ENCODE results near the gene ARMCX6.
"Not testable (repeated sequence)": the region's sequence is repeated elsewhere in the genome, so short reads cannot be mapped to it uniquely, and the experiment has no call there.

ARMCX6 gene

DNA sequence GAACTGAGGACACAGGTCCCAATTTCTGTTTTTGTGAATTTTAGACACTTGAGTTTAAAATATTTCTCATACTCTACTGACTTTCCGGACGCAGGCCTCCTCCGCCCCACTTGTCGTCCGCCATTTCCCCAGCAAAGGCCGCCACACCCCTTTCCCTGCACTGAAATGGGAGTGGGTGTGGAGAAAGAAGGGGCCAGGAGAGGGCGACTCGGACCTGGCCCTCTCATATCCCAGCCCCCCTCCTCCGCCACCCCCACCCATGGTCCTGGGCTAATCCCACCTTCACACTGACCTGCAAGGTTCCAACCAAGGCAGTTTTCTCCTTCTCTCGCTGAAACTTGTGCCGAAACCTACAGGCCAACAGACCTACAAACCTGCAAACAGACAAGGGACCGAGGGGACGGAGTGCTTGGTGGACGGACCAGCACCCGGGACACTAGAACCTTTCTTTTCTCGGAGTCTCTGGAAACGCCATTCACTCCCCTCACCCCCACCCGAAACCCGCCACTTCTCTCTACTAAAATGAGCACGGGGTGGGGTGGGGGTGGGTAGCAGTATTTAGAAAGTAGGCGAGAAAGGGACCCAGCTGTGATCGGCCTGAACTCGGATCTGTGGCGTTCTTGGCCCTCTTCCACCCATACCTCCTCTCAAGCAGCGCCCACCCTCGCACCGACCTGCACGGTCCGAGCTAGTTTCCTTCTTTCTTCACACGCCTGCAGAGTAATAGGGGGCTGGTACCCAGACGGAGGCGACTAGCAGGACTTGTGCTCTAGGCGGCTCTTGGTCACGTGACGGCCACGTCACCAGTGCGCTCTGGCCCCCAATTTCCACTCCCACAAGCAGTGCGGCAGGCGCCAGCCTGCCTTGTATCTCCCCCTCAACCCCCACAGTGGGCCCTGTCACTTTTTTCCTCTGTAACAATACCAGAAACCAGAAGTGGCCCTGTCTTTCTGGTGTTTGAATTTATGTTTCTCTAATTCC is at the start of gene ARMCX6:
ARMCX6 (minus strand) TSS at position 790 of the 981 bp plus-strand sequence. CDS start 1,380 bp downstream, outside the sequence.
- no peaks in the 10 kb centered on the region for H3K27me3 ChIP-seq (ENCODE audit: insufficient read depth, insufficient read length)
- peak; percentile 54 for DNase-seq (ENCODE audit: low read depth, low spot score)
- peak; percentile 64 for TF ChIP-seq YY1 (IDR thresholded peaks at IDR 0.05; ENCODE audit: insufficient read depth, insufficient read length)
- TF ChIP-seq SUZ12 (IDR thresholded peaks at IDR 0.05; ENCODE audit: extremely low read depth, insufficient read depth, insufficient read length): no peak
- TF ChIP-seq ZNF274 (IDR thresholded peaks at IDR 0.05; ENCODE audit: low read depth, low read length): no peak
- peak within 1 kb of the TSS; percentile 82 for H3K4me3 ChIP-seq (ENCODE audit: insufficient read length, low read depth)
- no peaks in the 10 kb centered on the region for H3K4me1 ChIP-seq (ENCODE audit: insufficient read depth, insufficient read length)
- H3K36me3 ChIP-seq (ENCODE audit: insufficient read depth, insufficient read length, low read length): peaks cover 8% of the 10 kb centered on the region
- peak within 1 kb of the TSS; percentile 92 for H3K9ac ChIP-seq (ENCODE audit: insufficient read length, low read depth)
- no peaks in the 10 kb centered on the region for H3K9me3 ChIP-seq (ENCODE audit: insufficient read depth, low read length)

DNA sequence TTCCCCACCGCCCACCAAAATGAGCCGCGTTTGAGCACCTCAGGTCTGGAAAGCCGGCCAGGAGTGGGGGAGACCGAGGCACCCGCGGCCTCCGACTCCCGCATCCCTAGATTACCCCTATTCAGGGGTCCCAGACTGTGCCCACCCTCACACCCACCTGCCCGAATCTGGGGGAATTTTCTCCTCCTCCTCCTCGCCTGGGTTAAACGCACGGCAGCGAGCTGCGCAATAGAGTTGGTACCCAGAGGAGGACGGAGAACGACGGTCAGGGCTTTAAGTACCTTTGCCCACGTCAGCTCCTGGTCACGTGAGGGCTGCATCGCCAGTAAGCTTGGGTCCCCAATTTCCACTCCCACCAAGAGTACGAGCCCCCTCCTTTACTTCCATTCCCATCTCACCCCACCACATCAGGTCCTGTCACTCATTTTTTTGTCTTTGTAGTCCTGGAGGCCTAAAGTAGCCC is 41.8 kb upstream of the ARMCX6 start, which contains the start of gene ARMCX2:
ARMCX2 (minus strand) TSS at position 250 of the 463 bp plus-strand sequence. CDS start 2,262 bp downstream, outside the sequence.
- H3K4me3 ChIP-seq (ENCODE audit: insufficient read length, low read depth): peak within 1 kb of the TSS; percentile 76
- no peaks in the 10 kb centered on the region for H3K9me3 ChIP-seq (ENCODE audit: insufficient read depth, low read length)
- H3K9ac ChIP-seq (ENCODE audit: insufficient read length, low read depth): peak within 1 kb of the TSS; percentile 88
- peaks cover 31% of the 10 kb centered on the region for H3K36me3 ChIP-seq (ENCODE audit: insufficient read depth, insufficient read length, low read length)
- TF ChIP-seq YY1 (IDR thresholded peaks at IDR 0.05; ENCODE audit: insufficient read depth, insufficient read length): no peak
- no peak for TF ChIP-seq ZNF274 (IDR thresholded peaks at IDR 0.05; ENCODE audit: low read depth, low read length)
- TF ChIP-seq SUZ12 (IDR thresholded peaks at IDR 0.05; ENCODE audit: extremely low read depth, insufficient read depth, insufficient read length): no peak
- no peaks in the 10 kb centered on the region for H3K27me3 ChIP-seq (ENCODE audit: insufficient read depth, insufficient read length)
- H3K4me1 ChIP-seq (ENCODE audit: insufficient read depth, insufficient read length): peaks cover 4% of the 10 kb centered on the region
- DNase-seq (ENCODE audit: low read depth, low spot score): peak; percentile 44

DNA sequence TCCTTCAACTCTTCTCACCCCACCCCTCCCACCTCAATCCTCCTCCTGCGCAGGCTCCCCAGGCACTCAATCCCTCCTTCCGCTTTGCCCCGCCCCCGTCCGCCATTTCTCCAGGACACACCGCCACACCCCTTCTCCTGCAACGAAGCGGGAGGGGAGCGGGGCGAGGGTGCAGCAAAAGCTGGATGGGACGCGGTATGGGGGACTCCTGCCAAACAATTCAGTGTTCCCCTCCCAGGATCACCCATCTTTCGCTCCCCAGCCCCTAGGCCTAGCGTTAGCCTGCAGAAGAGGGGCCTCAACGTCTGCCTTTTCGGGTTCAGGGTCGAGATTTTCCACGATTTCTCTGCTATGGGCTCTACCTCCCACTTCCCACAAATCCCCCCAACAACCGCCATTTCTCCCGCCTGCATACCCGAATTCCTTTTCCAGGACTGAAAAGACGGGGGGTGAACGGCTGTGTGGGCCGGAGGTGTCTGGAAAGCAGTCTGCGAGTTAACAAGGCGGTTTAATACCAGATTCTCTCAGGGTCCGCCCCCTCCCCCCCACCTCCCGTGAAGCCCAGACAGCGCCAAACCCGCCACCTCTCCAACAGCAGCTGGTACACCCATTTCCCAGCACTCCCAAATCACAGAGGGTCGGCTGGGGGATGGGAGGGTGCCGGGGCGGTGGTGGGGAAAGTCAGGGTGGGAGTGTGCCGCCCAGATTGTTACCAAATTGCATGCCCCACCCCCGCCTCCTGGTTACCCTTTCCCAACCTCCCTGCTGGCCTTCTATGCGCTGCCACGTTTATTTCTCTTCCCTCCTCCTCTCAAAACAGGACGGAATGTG is 41.1 kb upstream of the ARMCX6 start:
- TF ChIP-seq YY1 (IDR thresholded peaks at IDR 0.05; ENCODE audit: insufficient read depth, insufficient read length): peak; percentile 60
- TF ChIP-seq ZNF274 (IDR thresholded peaks at IDR 0.05; ENCODE audit: low read depth, low read length): no peak
- Histone ChIP-seq H3K4me1 (ENCODE audit: insufficient read depth, insufficient read length) (peaks cover 4% of the 10 kb centered on the region), H3K9me3 (ENCODE audit: insufficient read depth, low read length) (no peaks in the 10 kb centered on the region), H3K36me3 (ENCODE audit: insufficient read depth, insufficient read length, low read length) (peaks cover 31% of the 10 kb centered on the region), H3K27me3 (ENCODE audit: insufficient read depth, insufficient read length) (no peaks in the 10 kb centered on the region), H3K4me3 (ENCODE audit: insufficient read length, low read depth) (peak overlapping the region; percentile 76), H3K9ac (ENCODE audit: insufficient read length, low read depth) (peak overlapping the region; percentile 88)
- peak; percentile 36 for DNase-seq (ENCODE audit: low read depth, low spot score)

DNA sequence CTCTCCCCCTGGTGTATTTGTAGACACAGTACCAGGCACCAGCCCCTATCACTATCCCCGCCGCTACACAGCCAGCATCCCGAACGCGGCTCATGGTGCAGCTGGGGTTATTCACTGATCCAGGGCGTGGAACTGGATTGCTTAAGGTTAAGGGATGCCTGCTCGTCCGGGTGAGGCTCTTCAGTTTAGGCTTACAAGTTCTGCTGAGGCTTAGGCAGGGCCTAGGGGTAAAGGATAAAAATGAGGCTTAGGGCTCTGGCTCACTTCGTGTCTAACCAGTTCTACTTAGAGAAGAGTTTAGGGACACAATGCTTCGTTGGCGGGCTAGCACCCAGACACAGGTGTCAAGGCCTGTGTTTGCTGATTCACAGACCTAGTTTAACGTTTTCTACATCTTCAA is 39.7 kb upstream of the ARMCX6 start:
- H3K9ac ChIP-seq (ENCODE audit: insufficient read length, low read depth): no peak overlapping the region
- no peaks in the 10 kb centered on the region for H3K9me3 ChIP-seq (ENCODE audit: insufficient read depth, low read length)
- no peak for DNase-seq (ENCODE audit: low read depth, low spot score)
- peaks cover 31% of the 10 kb centered on the region for H3K36me3 ChIP-seq (ENCODE audit: insufficient read depth, insufficient read length, low read length)
- no peaks in the 10 kb centered on the region for H3K27me3 ChIP-seq (ENCODE audit: insufficient read depth, insufficient read length)
- TF ChIP-seq SUZ12 (IDR thresholded peaks at IDR 0.05; ENCODE audit: extremely low read depth, insufficient read depth, insufficient read length) (no peak), YY1 (IDR thresholded peaks at IDR 0.05; ENCODE audit: insufficient read depth, insufficient read length) (no peak), ZNF274 (IDR thresholded peaks at IDR 0.05; ENCODE audit: low read depth, low read length) (no peak)
- H3K4me3 ChIP-seq (ENCODE audit: insufficient read length, low read depth): no peak overlapping the region
- H3K4me1 ChIP-seq (ENCODE audit: insufficient read depth, insufficient read length): peaks cover 4% of the 10 kb centered on the region

DNA sequence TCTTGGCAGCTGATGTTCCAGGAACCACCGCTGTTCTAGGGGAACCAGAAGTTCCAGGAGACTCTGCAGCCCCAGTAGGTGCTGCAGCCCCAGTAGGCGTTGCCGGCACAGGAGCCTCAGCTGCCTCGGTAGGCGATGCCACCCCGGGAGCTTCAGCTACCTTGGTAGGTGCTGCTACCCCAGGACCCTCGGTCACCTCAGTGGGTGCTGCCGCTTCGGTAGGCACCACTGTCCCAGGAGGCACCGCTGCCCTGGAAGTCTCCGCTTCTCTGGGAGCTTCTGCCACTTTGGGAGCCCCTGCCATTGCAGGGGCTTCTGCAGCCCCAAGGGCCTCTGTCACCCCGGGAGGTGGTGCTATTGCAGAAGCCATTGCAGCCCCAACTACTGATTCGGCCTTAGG is 39.0 kb upstream of the ARMCX6 start:
- no peak for TF ChIP-seq YY1 (IDR thresholded peaks at IDR 0.05; ENCODE audit: insufficient read depth, insufficient read length)
- Histone ChIP-seq H3K9ac (ENCODE audit: insufficient read length, low read depth) (no peak overlapping the region), H3K36me3 (ENCODE audit: insufficient read depth, insufficient read length, low read length) (peaks cover 31% of the 10 kb centered on the region), H3K27me3 (ENCODE audit: insufficient read depth, insufficient read length) (no peaks in the 10 kb centered on the region), H3K4me1 (ENCODE audit: insufficient read depth, insufficient read length) (peaks cover 4% of the 10 kb centered on the region), H3K9me3 (ENCODE audit: insufficient read depth, low read length) (no peaks in the 10 kb centered on the region), H3K4me3 (ENCODE audit: insufficient read length, low read depth) (no peak overlapping the region)
- DNase-seq (ENCODE audit: low read depth, low spot score): no peak

DNA sequence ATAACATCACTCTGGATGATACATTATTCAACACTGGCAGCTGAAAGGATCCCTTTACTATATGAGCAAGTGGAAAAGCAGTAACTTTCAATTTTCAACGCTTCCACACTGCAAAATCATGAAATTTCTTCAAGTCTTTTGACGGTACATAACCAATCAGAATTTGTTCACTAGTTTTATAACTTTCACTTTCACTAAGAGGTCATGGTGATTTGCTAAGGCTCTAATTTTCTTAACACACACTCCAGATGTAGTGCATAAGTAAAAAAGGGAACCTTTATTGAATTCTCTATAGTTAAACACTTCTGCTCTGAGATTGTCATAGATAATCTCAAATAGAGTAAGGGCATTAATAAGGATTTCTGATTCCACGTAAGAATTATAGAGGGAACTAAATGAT is 37.7 kb upstream of the ARMCX6 start:
- no peak overlapping the region for H3K9ac ChIP-seq (ENCODE audit: insufficient read length, low read depth)

DNA sequence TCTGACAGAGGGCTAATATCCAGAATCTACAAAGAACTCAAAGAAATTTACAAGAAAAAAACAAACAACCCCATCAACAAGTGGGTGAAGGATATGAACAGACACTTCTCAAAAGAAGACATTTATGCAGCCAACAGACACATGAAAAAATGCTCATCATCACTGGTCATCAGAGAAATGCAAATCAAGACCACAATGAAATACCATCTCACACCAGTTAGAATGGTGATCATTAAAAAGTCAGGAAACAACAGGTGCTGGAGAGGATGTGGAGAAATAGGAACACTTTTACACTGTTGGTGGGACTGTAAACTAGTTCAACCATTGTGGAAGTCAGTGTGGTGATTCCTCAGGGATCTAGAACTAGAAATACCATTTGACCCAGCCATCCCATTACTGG is 29.9 kb upstream of the ARMCX6 start:
- H3K36me3 ChIP-seq (ENCODE audit: insufficient read depth, insufficient read length, low read length); H3K4me3 ChIP-seq (ENCODE audit: insufficient read length, low read depth); DNase-seq (ENCODE audit: low read depth, low spot score); H3K9ac ChIP-seq (ENCODE audit: insufficient read length, low read depth); H3K4me1 ChIP-seq (ENCODE audit: insufficient read depth, insufficient read length); H3K27me3 ChIP-seq (ENCODE audit: insufficient read depth, insufficient read length); H3K9me3 ChIP-seq (ENCODE audit: insufficient read depth, low read length): not testable (repeated sequence)

More for the DNA sequence above, 37.7 kb upstream of the ARMCX6 start:
- TF ChIP-seq SUZ12 (IDR thresholded peaks at IDR 0.05; ENCODE audit: extremely low read depth, insufficient read depth, insufficient read length): no peak
- no peak for TF ChIP-seq ZNF274 (IDR thresholded peaks at IDR 0.05; ENCODE audit: low read depth, low read length)
- no peak for TF ChIP-seq YY1 (IDR thresholded peaks at IDR 0.05; ENCODE audit: insufficient read depth, insufficient read length)
- Histone ChIP-seq H3K9me3 (ENCODE audit: insufficient read depth, low read length) (no peaks in the 10 kb centered on the region), H3K36me3 (ENCODE audit: insufficient read depth, insufficient read length, low read length) (peaks cover 31% of the 10 kb centered on the region), H3K4me1 (ENCODE audit: insufficient read depth, insufficient read length) (peaks cover 4% of the 10 kb centered on the region), H3K4me3 (ENCODE audit: insufficient read length, low read depth) (no peak overlapping the region), H3K27me3 (ENCODE audit: insufficient read depth, insufficient read length) (no peaks in the 10 kb centered on the region)
- DNase-seq (ENCODE audit: low read depth, low spot score): no peak

All from NT2/D1 (cell line).